K562 (cell line): ENCODE measurements around the gene CATSPER1. TPM values are rescaled to one million over a fixed set of nuclear protein-coding genes. Genes with fewer than 3 reads are reported as not detected.

Experiments
- BHLHE40 ChIP-seq: IDR thresholded peaks from 2 replicates; pipeline ENCODE4 v1.6.1; 2011; ENCODE audit warnings: low read length, improper control_type of control experiment
- CBX8 ChIP-seq: fragments of 200-600 bp; sonication (generic); IDR thresholded peaks from 2 replicates; pipeline ENCODE4 v1.6.1; 2012; ENCODE audit warnings: borderline replicate concordance, mixed run types, low read depth, mild to moderate bottlenecking, moderate library complexity, mixed read lengths, low read length, control low read depth, inconsistent platforms; ENCODE audit not compliant: poor library complexity, severe bottlenecking; ENCODE audit errors: extremely low read depth
- DDX20 ChIP-seq: fragments of 450-650 bp; IDR thresholded peaks from 2 replicates; pipeline ENCODE4 v1.6.1; 2016; ENCODE audit warnings: missing genetic modification characterization, low read depth, mild to moderate bottlenecking, missing compliant biosample characterization, moderate library complexity
- KLF6 ChIP-seq: fragments of 250-450 bp; sonication (Bioruptor Pico); IDR thresholded peaks from 2 replicates; pipeline ENCODE4 v1.4.0; 2020; ENCODE audit warnings: mild to moderate bottlenecking, moderate library complexity, borderline replicate concordance
- RBFOX2 ChIP-seq: fragments of 200-400 bp; formaldehyde crosslinking; IDR thresholded peaks from 2 replicates; pipeline ENCODE4 v1.6.1; 2017; ENCODE audit warnings: low read depth, mild to moderate bottlenecking, low read length, moderate library complexity
- RUNX1 ChIP-seq: sonication (generic); IDR thresholded peaks from 2 replicates; pipeline ENCODE4 v1.6.1; 2016; ENCODE audit warnings: antibody characterized with exemption, low read depth
- SMC3 ChIP-seq: conservative IDR thresholded peaks from 2 replicates; pipeline ENCODE4 v1.6.1; 2011; ENCODE audit warnings: low read depth, low read length, improper control_type of control experiment; ENCODE audit not compliant: insufficient read depth
- SRF ChIP-seq, 2 experiments: fragments of 250-450, 450-650 bp in 1 of 2; sonication (Bioruptor Pico) in 1 of 2; sonication (generic) in 1 of 2; formaldehyde crosslinking; IDR thresholded peaks; 2 replicates each; pipeline versions ENCODE4 v1.5.0 to v1.5.1; 2020 to 2022; ENCODE audit warnings: mild to moderate bottlenecking in 1 of 2, missing genetic modification reagents in 1 of 2
- polyA plus RNA-seq, 8 experiments: library from polyadenylated mRNA; depleted of rRNA in 4 of 8; stranded (reverse) in 5 of 8; unstranded in 3 of 8; fragments of >200 nt; fragmentation: Nextera tagmentation in 2 of 8; fragmentation: Illumina TruSeq in 1 of 8; extraction: Ambion mirVana in 2 of 8; extraction: Trizol in 1 of 8; gene quantifications; 2 replicates each; pipeline versions ENCODE4 v1.2.1 to v1.2.3, GENCODE V29; 2011 to 2014; ENCODE audit warnings: inconsistent platforms in 1 of 8, missing spikeins in 1 of 8
- total RNA-seq, 7 experiments: library from RNA; depleted of rRNA in 6 of 7; stranded (reverse); fragments of >200 nt in 6 of 7; fragmentation: Illumina TruSeq in 2 of 7; extraction: Trizol in 2 of 7; gene quantifications; 2 replicates each; pipeline versions ENCODE4 v1.2.1 to v1.2.3, GENCODE V29; 2011 to 2021; ENCODE audit warnings: low replicate concordance in 1 of 7
- TF ChIP-seq, protein P1 (sequence below): IDR thresholded peaks from 2 replicates; pipeline ENCODE4 v1.6.1; 2011; ENCODE audit warnings: borderline replicate concordance, low read depth, mild to moderate bottlenecking, moderate library complexity, low read length; ENCODE audit not compliant: insufficient read depth, poor library complexity, severe bottlenecking
- TF ChIP-seq, protein P2 (sequence below): fragments of 250-450 bp; sonication (Bioruptor Pico); IDR thresholded peaks from 2 replicates; pipeline ENCODE4 v1.5.0; 2021
- TF ChIP-seq, protein P3 (sequence below): fragments of 250-450 bp; sonication (Bioruptor Pico); IDR thresholded peaks from 2 replicates; pipeline ENCODE4 v1.8.0; 2022; ENCODE audit warnings: inconsistent platforms, mild to moderate bottlenecking, moderate library complexity, borderline replicate concordance
- TF ChIP-seq, protein P4 (sequence below): fragments of 450-650 bp; IDR thresholded peaks from 2 replicates; pipeline ENCODE4 v1.6.1; 2016; ENCODE audit warnings: low read depth

The CATSPER1 gene
- total and polyA plus RNA-seq, 9 of the 15 experiments (the other 6 are each of a cell fraction or from before 2014, with no cell fraction given), result 0.21 to 3.3 (median 0.76) TPM

DNA sequence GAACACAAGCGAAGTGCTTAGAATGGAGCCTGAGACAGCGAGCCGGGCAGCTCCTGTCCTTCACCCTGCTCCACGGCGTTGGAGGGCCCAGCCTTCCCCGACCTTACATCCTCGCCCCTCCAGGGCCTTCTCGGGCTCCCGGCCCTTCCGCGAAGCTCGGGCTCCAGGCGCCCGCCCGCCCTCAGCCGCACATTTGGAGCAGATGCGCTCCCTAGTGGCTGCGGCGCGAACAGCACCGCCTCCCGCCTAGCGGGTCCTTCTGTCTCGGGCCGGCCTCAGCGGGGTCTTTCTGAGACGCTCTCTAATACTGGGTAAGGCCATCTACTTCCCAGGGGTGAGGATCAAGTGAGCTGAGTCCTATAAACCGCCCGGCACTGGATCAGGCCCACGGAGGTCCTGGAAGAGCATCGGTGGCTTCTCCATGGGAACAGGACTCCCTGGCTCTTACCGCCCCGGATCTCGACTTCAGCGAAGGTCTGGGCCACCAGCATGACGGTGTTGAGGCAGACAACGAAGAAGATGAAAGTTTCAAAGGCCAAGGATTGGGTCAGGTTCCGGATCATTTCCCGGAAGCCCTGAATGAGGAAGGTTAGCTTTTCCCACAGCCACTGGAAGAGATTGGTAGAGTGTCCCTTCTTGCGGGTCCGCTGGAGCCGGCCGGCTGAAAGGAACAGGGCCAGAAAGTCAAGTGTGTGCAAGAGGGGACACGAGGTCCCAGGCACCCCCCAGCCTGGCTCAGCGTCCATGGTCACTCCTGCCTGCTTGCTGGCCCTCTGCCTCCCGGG is 3.7 kb downstream of the CATSPER1 start (continued):
- TF ChIP-seq, protein P1, sequence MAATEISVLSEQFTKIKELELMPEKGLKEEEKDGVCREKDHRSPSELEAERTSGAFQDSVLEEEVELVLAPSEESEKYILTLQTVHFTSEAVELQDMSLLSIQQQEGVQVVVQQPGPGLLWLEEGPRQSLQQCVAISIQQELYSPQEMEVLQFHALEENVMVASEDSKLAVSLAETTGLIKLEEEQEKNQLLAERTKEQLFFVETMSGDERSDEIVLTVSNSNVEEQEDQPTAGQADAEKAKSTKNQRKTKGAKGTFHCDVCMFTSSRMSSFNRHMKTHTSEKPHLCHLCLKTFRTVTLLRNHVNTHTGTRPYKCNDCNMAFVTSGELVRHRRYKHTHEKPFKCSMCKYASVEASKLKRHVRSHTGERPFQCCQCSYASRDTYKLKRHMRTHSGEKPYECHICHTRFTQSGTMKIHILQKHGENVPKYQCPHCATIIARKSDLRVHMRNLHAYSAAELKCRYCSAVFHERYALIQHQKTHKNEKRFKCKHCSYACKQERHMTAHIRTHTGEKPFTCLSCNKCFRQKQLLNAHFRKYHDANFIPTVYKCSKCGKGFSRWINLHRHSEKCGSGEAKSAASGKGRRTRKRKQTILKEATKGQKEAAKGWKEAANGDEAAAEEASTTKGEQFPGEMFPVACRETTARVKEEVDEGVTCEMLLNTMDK, result peak; percentile 15
- peak in 1 of 2 experiments; percentile 59; a peak in 1 of 4 replicates for TF ChIP-seq SRF (CRISPR knock-in tag; IDR thresholded peaks at IDR 0.05)
- TF ChIP-seq DDX20 (tag), result no peak
- peak; percentile 73 for TF ChIP-seq RBFOX2
- TF ChIP-seq RUNX1, result no peak
- 0 out of 2 replicates have a peak, but pooled peaks have one; percentile 20 for TF ChIP-seq BHLHE40
- no peak for TF ChIP-seq CBX8
- TF ChIP-seq, protein P2, sequence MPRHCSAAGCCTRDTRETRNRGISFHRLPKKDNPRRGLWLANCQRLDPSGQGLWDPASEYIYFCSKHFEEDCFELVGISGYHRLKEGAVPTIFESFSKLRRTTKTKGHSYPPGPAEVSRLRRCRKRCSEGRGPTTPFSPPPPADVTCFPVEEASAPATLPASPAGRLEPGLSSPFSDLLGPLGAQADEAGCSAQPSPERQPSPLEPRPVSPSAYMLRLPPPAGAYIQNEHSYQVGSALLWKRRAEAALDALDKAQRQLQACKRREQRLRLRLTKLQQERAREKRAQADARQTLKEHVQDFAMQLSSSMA (CRISPR knock-in tag), result no peak
- peak; percentile 74 for TF ChIP-seq SMC3
- TF ChIP-seq, protein P3, sequence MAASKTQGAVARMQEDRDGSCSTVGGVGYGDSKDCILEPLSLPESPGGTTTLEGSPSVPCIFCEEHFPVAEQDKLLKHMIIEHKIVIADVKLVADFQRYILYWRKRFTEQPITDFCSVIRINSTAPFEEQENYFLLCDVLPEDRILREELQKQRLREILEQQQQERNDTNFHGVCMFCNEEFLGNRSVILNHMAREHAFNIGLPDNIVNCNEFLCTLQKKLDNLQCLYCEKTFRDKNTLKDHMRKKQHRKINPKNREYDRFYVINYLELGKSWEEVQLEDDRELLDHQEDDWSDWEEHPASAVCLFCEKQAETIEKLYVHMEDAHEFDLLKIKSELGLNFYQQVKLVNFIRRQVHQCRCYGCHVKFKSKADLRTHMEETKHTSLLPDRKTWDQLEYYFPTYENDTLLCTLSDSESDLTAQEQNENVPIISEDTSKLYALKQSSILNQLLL, result no peak
- TF ChIP-seq, protein P4, sequence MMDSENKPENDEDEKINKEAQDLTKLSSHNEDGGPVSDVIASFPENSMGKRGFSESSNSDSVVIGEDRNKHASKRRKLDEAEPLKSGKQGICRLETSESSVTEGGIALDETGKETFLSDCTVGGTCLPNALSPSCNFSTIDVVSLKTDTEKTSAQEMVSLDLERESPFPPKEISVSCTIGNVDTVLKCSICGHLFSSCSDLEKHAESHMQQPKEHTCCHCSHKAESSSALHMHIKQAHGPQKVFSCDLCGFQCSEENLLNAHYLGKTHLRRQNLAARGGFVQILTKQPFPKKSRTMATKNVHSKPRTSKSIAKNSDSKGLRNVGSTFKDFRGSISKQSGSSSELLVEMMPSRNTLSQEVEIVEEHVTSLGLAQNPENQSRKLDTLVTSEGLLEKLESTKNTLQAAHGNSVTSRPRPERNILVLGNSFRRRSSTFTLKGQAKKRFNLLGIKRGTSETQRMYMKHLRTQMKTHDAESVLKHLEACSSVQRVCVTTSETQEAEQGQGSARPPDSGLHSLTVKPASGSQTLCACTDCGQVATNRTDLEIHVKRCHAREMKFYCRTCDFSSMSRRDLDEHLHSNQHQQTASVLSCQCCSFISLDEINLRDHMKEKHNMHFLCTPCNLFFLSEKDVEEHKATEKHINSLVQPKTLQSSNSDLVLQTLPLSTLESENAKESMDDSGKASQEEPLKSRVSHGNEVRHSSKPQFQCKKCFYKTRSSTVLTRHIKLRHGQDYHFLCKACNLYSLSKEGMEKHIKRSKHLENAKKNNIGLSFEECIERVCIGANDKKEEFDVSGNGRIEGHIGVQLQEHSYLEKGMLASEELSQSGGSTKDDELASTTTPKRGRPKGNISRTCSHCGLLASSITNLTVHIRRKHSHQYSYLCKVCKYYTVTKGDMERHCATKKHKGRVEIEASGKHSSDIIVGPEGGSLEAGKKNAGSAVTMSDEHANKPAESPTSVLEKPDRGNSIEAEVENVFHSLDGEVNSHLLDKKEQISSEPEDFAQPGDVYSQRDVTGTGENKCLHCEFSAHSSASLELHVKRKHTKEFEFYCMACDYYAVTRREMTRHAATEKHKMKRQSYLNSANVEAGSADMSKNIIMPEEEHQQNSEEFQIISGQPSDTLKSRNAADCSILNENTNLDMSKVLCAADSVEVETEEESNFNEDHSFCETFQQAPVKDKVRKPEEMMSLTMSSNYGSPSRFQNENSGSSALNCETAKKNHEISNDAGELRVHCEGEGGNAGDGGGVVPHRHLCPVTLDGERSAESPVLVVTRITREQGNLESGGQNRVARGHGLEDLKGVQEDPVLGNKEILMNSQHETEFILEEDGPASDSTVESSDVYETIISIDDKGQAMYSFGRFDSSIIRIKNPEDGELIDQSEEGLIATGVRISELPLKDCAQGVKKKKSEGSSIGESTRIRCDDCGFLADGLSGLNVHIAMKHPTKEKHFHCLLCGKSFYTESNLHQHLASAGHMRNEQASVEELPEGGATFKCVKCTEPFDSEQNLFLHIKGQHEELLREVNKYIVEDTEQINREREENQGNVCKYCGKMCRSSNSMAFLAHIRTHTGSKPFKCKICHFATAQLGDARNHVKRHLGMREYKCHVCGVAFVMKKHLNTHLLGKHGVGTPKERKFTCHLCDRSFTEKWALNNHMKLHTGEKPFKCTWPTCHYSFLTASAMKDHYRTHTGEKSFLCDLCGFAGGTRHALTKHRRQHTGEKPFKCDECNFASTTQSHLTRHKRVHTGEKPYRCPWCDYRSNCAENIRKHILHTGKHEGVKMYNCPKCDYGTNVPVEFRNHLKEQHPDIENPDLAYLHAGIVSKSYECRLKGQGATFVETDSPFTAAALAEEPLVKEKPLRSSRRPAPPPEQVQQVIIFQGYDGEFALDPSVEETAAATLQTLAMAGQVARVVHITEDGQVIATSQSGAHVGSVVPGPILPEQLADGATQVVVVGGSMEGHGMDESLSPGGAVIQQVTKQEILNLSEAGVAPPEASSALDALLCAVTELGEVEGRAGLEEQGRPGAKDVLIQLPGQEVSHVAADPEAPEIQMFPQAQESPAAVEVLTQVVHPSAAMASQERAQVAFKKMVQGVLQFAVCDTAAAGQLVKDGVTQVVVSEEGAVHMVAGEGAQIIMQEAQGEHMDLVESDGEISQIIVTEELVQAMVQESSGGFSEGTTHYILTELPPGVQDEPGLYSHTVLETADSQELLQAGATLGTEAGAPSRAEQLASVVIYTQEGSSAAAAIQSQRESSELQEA, result no peak
- no peak for TF ChIP-seq KLF6
